Activated T-cell treated with anti-CD3 and anti-CD28 coated beads, Interleukin-2, amount 50 U/mL, for 1 hour (primary cell): ENCODE measurements around the gene MRPL4.
"Not testable (repeated sequence)": the region's sequence is repeated elsewhere in the genome, so short reads cannot be mapped to it uniquely, and the experiment has no call there.

Source experiments
- DNase-seq: peaks from one replicate; pipeline ENCODE4 v3.0.0-alpha.2; 2020

The MRPL4 gene

GRCh38 chr19:10230861-10231611, 21.0 kb upstream of the MRPL4 start, which contains the start of gene S1PR2:
Gene S1PR2, minus strand, starts transcription at chr19:10231331. Its CDS starts 6,426 bp downstream, at chr19:10224905.
- peak; percentile 82 for DNase-seq

GRCh38 chr19:10231612-10232228, 20.3 kb upstream of the MRPL4 start:
- no peak for DNase-seq

- no peak for DNase-seq
These were observed 18.1 kb upstream of the MRPL4 start for GRCh38 chr19:10233946-10234345.

GRCh38 chr19:10235003-10235402, 17.0 kb upstream of the MRPL4 start:
- DNase-seq = no peak

GRCh38 chr19:10235409-10235808, 16.6 kb upstream of the MRPL4 start:
- DNase-seq = not testable (repeated sequence)

GRCh38 chr19:10237702-10238101, 14.3 kb upstream of the MRPL4 start:
- no peak for DNase-seq

- DNase-seq = no peak
These were observed 13.7 kb upstream of the MRPL4 start for GRCh38 chr19:10238172-10238783.

GRCh38 chr19:10241826-10242449, 10.1 kb upstream of the MRPL4 start:
- DNase-seq = not testable (repeated sequence)

GRCh38 chr19:10243606-10244005, 8.4 kb upstream of the MRPL4 start:
- DNase-seq = no peak

- no peak for DNase-seq
These were observed 6.7 kb upstream of the MRPL4 start for GRCh38 chr19:10245189-10245939.

GRCh38 chr19:10246511-10246910, 5.5 kb upstream of the MRPL4 start:
- DNase-seq = no peak

GRCh38 chr19:10252707-10253106, 693 bp downstream of the MRPL4 start:
- no peak for DNase-seq

- DNase-seq = no peak
These were observed 2.2 kb downstream of the MRPL4 start for GRCh38 chr19:10254244-10254643.

- DNase-seq = no peak
These were observed 3.3 kb downstream of the MRPL4 start for GRCh38 chr19:10255358-10255757.

GRCh38 chr19:10256551-10256950, 4.5 kb downstream of the MRPL4 start:
- DNase-seq = no peak

GRCh38 chr19:10256970-10257615, 5.1 kb downstream of the MRPL4 start:
- DNase-seq = no peak

- no peak for DNase-seq
These were observed 6.2 kb downstream of the MRPL4 start for GRCh38 chr19:10258080-10258710.

- DNase-seq = peak; percentile 82
These were observed 7.3 kb downstream of the MRPL4 start for GRCh38 chr19:10259162-10259905.

- no peak for DNase-seq
These were observed 8.1 kb downstream of the MRPL4 start for GRCh38 chr19:10260141-10260584.

- DNase-seq = no peak
These were observed 10.8 kb downstream of the MRPL4 start for GRCh38 chr19:10262771-10263170.

GRCh38 chr19:10266706-10267105, 14.7 kb downstream of the MRPL4 start:
- DNase-seq = no peak
